Suprapubic skin (tissue), 4 donors: ENCODE results near the gene CERS1.

Source experiments
- CTCF ChIP-seq, 2 donors: fragments of 200-600 bp in 1 of 2; fragments of 450-650 bp in 1 of 2; sonication (generic) in 1 of 2; IDR thresholded peaks; one replicate each; pipeline ENCODE4 v1.5.1; 2016 to 2019; ENCODE audit warnings: antibody characterized with exemption in 2 of 2, mild to moderate bottlenecking in 1 of 2, moderate library complexity in 1 of 2
- POLR2A ChIP-seq, 2 donors: fragments of 450-650 bp; IDR thresholded peaks; one replicate each; pipeline ENCODE4 v1.6.1; 2017; ENCODE audit warnings: antibody characterized with exemption in 2 of 2, mild to moderate bottlenecking in 2 of 2, moderate library complexity in 2 of 2
- POLR2AphosphoS5 ChIP-seq, 3 donors: sonication (generic); formaldehyde crosslinking; IDR thresholded peaks; one replicate each; pipeline ENCODE4 v1.6.1; 2017; ENCODE audit warnings: antibody characterized with exemption in 3 of 3

- TF ChIP-seq CTCF (IDR thresholded peaks at IDR 0.05) (no peak), POLR2AphosphoS5 (IDR thresholded peaks at IDR 0.05) (no peak), POLR2A (IDR thresholded peaks at IDR 0.05) (no peak)
Measured at GRCh38 chr19:18833141-18833476, 62.8 kb downstream of the CERS1 start.
